Activated gamma-delta T cell (primary cell): ENCODE data around the gene COTL1.

ENCODE experiments used
- DNase-seq: peaks from one replicate; lab custom pipeline; 2025; lab: John Stamatoyannopoulos, UW
- total RNA-seq, 2 donors: gene quantifications; one replicate each; lab custom pipeline; 2026; lab: John Stamatoyannopoulos, UW

Gene COTL1, protein sequence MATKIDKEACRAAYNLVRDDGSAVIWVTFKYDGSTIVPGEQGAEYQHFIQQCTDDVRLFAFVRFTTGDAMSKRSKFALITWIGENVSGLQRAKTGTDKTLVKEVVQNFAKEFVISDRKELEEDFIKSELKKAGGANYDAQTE
- 59.3 to 101 reads per million in 2 donors for total RNA-seq

DNA sequence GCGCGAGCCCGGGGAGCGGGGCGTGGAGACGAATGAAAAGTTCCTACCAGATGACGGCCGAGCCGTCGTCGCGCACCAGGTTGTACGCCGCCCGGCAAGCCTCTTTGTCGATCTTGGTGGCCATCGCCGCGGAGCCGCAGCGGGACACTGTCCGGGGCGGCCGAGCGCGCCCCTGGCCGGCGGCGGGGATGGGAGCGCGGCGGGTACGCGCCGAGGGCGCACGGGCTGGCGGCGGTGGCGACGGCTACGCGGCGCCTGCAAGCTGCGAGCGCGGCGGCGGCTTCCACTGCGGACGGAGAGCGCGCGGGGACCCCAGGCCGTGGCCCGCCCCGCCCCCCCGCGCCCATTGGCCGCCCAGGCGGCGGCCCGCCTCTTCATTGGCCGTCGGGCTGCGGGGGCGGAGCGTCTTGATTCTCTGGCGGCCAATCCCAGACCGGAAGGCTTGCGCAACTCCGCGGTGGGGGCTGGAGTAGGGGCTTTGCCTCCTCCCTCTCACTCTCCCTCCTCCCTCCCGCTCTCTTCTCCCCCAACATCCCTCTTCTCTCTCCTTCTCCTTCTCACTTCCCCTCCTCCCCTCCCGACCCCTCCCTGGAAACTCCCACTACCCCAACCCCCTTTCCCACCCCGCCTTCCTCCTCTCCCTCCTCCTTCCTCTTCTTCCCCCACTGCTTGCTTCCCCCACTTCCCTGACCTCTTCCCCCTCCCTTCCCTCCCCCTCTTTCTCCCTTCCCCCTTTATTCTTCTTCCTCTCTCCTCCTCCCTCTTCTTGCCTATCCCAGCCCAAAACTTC is at the start of gene COTL1:
COTL1 (minus strand) TSS at position 288 of the 790 bp plus-strand sequence; CDS start at position 124, 164 bp downstream.
- peak; percentile 84 for DNase-seq

DNA sequence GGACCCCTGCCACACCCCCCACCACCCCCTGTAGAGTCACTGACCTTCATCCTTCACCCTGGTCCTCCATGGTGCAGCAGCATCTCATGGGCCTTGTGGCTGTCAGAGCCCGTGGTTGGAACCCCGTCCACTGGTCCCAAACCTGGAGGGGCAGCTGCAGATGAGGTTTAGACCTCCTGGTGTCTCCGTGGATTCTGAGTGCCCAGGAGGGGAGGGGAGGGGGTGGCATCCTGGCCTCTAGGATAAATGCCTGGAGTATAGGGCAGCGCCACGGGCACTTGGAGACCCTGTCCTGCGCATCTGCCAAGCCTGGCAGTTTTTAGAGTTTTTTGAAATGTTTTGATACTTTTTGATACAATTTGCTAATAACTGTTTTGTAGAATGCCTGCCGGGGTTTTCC is 48.0 kb upstream of the COTL1 start:
- no peak for DNase-seq

DNA sequence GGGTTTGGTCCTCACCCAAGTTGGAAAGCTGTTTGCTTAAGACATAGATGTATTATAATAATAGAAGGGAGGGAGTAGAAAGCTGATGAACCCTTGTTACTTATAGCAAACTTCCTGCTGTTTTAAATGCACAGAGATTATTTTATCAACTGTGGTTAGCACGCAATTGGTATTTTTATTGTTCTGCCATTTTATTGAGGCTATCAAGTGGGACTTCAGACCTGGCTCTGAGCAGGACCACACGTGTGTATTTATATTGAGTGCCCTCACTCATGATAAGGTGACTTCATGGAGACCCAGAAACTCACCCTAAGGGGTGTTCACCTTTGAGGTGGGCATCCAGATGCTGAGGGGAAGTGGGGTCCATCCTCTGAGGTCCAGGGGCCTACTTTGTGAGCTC is 47.5 kb upstream of the COTL1 start:
- no peak for DNase-seq

DNA sequence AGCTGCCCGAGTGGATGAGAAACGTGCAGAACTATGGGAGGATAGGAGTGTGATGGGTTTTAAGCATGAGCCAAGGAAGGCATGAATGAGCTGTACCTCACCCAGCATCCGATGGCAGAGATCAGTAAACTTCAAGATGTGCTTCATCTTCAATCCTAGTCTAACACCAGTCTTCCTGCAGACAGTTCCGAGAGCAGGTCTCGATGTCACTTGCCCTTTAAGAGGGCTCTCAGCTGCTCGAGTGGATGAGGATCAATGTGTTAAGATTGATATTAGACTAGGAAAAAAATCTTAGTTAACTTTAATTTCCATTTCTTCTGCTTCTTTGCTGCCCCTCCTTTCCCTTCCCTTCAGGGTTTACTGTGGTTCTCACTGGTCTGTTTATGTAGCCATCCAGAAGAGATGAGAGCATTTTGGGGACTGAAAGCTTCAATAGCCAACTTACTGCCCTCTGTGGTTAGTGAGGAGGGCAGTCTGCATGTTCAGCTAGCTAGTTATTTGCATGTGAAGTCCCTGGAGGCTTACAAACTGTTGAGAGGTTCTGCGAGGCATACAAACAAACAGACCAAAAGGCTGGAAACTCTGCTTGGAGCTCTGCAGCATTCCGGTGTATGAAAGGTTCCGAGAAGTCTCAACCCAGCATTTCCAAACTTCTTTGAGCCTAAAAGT is 45.7 kb upstream of the COTL1 start:
- no peak for DNase-seq

DNA sequence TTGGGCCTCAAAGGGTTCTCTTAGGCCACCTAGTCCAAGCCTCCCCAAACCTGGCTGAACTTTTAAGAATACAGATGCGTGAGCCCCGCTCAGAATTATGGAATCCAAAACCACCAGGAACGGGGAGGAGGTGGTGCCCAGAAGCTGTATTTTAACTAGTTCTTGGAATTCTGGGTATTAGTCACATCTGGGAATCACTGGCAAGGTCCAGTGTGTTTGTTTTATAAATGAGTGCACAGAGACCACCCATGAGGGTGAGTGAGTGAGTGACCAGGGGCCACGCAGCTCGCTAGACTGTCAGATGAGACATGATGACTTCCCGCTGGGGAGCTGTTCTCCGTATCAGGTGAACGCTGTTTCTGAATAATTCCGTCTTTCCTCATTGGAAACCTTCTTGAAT is 44.6 kb upstream of the COTL1 start:
- DNase-seq = no peak

DNA sequence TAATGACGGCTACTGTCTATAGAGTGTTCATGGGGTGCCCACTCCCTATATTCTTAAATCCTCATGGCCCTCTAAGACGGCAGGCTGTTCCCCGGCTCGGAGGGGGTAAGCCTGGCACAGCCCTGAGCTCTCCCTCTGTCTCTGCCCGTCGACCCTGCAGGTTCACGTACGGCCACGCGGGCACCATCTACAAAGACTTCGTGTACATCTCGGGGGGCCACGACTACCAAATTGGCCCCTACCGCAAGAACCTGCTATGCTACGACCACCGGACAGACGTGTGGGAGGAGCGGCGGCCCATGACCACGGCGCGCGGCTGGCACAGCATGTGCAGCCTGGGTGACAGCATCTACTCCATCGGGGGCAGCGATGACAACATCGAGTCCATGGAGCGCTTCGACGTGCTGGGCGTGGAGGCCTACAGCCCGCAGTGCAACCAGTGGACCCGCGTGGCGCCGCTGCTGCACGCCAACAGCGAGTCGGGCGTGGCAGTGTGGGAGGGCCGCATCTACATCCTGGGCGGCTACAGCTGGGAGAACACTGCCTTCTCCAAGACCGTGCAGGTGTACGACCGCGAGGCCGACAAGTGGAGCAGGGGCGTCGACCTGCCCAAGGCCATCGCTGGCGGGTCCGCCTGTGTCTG is 43.7 kb upstream of the COTL1 start:
- DNase-seq = no peak

DNA sequence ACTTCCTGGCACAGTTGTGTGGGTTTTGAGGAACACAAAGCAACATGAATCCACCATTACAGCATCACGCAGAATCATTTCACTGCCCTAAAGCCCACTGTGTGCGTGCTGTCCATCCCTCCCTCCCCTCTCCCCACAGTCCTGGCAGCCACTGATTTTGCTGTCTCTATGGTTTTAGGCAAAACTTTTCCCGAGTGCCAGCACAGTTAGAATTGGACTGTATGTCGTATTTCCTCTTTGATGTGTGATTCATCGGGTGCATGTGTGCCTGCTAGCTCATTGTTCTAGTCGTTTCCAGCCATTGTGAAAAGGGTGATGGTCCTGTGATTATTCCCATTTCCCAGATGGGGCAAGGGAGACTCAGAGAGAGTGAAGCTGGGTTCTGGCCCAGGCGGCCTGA is 43.1 kb upstream of the COTL1 start:
- no peak for DNase-seq

DNA sequence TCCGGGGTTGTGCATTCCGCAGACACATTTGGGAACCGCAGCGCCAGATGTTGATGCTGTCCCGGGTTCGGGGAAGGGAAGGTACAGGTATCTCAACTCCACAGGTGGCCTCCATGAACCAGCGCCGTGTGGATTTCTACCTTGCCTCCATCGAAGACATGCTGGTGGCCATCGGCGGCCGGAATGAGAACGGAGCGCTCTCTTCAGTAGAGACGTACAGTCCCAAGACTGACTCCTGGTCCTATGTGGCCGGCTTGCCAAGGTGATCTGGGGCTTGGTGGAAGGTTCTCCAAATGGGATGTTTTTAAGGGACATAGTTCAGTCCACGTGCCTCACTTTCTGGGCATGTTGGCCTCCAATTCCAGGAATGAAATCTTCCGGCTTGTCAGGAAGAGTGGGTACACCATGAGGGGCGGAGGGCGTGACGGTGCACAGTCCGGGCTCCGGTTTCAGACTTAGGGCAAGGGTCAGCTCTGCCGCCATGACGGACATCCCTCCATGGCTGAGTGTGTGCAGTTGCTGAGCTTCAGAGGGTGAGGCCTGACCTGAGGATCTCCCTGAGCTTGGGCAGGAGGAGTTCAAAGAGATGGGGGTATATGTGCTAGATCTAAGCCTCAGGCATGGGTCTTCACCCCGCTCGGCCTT is 41.9 kb upstream of the COTL1 start:
- DNase-seq = no peak

DNA sequence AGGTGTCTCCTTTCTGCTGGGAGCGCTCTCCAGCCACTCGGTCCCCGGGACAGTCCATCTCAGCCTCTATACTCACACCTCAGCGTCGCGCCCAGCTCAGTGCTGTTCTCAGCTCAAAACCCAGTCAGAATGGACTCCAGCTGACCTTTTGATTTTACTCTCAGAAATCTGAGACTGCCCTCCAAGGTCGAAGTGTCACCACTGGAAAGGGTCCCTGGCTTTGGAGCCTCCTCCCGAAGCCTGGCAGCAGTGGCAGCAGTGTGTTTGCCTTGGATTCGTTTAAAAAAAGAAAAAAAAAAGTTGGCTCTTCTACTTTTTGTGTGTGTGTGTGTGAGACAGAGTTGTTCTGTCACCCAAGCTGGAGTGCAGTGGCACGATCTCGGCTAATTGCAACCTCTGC is 40.8 kb upstream of the COTL1 start:
- no peak for DNase-seq

DNA sequence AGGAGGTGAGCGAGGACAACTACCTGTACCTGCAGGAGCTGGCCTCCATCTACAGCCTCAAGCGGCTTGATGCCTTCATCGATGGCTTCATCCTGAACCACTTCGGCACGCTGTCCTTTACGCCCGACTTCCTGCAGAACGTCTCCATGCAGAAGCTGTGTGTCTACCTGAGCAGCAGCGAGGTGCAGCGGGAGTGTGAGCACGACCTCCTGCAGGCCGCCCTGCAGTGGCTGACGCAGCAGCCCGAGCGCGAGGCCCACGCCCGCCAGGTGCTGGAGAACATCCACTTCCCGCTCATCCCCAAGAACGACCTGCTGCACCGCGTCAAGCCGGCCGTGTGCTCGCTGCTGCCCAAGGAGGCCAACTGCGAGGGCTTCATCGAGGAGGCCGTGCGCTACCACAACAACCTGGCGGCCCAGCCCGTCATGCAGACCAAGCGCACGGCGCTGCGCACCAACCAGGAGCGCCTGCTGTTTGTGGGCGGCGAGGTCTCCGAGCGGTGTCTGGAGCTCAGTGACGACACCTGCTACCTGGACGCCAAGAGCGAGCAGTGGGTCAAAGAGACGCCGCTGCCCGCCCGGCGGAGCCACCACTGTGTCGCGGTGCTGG is 39.5 kb upstream of the COTL1 start:
- no peak for DNase-seq

DNA sequence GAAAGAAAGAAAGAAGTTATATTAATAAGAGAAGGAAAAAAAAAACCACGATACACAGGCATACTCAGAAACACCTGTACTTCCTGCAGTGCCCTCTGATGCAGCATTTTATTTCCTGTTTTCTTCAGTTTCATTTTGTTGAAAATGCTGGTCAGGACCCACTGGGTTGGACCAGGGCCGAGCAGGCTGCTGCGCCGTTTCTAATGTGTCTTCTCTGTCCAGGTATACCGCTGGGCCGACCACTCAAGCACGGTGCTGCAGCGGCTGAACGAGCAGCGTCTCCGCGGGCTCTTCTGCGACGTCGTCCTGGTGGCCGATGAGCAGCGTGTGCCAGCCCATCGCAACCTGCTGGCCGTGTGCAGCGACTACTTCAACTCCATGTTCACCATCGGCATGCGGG is 38.8 kb upstream of the COTL1 start:
- no peak for DNase-seq

DNA sequence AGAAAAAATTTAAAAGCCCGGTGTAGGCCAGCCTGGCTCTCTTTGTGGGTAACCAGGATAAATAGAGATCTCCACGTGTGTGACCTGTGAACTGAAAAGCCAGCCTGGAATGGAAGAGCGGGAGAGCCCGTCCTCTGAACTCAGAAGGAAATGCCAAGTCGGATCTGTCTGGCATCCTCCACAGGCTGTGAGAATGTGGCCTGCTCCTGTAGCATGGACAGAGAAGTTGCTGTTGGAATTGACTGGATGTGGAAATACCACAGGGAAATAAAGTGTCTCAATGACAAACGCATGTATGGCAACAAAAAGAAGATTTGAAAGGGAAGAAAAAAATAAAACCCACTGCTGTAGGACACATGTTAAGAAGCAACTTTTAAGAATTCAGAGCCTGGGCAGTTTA is 37.1 kb upstream of the COTL1 start:
- DNase-seq = no peak

DNA sequence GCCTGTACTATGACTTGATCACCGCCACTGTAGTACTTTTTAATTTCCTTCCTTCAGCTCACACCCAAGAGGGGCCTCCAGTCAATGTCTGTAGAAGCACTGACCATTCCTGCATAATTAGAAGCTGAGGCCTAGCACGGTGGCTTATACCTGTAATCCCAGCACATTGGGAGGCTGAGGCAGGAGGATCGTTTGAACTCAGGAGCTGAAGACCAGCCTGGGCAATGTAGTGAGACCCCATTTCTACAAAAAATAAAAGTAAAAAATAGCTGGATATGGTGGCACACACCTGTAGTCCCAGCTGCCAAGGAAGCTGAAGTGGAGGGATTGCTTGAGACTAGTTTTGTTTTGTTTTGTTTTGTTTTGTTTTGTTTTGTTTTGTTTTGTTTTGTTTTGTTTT is 36.4 kb upstream of the COTL1 start:
- DNase-seq = no peak

DNA sequence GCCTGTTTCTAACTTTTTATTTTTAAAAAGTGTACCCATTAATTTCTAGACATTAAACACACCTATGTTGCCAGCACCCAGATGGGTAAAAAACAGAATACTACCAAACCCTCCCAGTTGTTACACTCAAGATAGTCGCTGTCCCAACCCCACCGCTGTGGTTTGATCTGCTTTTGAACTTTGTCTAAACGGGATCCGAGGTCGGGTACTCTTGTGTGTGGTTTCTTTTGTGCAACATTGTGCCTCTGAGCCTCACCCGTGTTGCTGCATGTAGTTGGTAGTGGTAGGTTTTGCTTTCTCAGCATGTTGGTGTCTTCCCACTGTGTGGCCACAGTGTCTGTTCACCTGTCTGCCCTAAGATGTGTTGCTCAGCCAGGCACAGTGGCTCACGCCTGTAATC is 34.7 kb upstream of the COTL1 start:
- no peak for DNase-seq

DNA sequence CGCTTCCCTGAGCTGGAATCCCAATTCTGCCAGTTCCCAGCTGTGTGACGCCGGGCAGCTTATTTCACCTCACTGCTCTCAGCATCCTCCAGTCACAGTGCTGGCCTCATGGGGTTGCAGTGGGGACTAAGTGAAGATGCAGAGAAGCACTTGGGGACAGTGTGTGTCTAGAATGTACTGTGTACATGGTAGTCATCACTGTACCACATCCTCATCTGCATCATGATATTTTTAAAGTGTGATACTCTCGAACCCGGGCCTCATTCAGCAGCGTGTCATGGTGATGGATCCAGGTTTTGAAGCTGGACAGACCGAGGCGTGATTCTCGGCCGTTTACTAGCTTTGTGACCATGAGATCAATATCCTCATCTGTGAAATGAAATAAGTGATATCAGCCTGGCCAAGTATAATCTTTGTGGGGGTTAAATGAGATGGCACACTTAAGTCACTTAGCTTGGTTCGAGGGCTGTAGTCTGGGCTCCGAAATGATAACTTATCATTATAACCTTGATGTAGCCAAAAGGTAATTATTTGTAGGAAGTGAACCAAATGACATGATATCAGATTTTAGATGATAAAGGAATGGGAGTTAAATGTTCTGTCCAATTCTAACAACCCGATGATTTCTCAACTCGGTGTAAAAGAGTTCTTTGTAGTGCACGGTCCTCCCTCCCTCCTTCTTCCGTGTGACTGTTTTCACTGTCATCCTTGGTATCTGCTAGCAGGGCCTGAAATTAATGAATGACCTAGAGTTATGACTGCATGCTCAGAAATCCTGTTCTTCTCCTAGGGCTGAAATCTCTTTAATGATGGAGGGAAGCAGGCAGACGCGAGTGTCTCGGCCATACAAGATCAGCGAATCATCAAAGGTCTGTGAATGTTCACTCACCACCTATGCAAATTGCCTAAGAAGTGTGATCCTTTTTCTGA is 32.4 kb upstream of the COTL1 start:
- no peak for DNase-seq

DNA sequence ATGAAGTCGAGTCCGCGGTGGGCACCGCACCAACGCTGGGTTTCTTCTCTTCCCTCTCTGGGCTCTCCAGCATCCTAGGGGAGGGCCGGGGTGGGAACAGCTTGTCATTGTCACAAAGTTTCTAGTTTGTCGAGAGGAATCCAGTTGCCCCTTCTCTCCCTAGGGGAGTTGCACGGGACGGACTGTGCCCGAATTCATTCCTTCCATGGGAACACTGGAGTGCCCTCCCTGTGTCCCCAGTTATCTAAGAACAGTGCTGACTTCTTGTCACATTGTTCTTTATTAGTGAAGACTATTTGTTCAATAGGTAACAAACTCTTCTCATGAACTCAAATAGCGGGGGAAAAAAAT is 31.6 kb upstream of the COTL1 start:
- DNase-seq = no peak

DNA sequence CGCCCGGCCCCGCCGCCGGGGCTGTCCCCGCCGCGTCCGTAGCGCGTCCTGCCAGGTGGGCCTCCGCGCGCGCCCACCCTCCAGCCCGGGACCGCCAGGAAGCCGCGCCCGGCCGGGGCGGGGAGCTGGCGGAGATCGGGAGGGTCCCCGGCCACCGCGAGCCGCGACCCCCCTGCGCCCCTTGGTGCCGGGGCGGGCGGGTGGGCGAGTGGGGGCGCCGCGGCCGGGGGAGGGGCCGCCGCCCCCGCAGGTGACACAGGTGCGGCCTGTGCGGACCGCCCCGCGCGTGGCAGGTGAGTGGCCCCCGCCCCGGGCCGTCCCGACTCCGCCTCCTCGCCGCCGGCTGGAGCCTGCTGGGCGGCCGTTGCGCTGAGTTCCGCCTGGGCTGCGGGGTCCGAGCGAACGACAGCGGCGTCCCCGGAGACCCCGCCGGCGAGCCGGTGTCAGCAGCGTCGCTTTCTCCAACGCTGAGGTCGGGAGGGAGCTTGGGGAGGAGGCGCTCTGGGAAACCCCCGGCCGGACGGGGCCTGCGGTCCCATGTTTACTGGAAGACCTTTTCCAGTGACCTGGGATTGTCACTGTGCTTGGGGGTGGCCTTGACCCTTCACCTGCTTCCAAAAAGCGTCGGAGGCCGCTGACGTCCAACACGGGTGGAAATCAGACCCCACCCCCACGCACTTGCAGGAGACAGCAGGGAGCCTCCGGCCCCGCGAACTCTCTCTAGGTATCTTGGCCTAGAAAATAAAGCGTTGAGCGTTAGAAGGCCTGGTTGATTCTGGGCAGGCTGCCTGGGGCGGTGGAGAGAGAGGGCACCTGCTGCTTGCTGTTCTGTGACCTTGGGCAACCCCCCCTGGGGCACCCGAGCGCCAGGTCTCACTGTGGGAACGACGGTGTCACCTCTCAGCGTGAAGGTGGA is 31.0 kb upstream of the COTL1 start:
- peak; percentile 34 for DNase-seq

DNA sequence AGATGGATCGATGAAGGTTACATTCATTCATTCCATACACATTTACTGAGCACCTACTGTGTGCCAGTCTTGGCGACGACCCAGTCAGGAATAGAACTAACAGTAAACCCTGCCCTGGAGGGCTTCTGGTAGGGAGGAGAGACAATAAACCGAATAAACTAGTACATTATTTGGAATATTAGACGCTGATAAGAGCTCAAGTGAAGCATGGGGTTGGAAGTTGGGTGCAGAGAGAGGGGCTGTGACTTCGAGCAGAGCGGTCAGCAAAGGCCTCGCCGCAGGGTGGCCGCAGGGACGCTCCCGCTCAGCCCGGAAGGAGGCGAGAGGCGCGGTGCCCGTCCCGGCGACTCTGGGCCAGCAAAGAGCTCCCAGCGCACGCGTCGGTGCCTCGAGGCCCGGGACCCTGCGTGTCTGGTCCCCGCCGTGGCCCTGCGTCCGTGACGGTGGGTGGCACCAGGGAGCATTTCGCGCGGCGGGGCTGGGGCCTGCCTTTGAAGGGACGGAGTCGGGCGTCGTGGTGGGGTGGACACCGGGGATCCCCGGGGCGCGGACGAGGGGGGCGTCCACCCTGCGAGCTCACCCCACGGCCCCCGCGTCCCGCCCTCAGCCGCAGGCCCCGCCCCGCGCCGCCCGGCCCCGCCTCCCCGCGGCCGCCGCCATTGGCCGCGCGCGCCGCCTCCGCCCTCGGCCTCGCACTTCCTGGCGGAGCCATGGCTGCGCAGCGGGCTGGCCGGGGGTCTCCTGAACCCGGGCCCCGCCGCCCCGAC is 30.1 kb upstream of the COTL1 start, which contains the start of gene KLHL36:
KLHL36 (plus strand) TSS at position 684 of the 767 bp plus-strand sequence. CDS start 2,357 bp downstream, outside the sequence.
- DNase-seq = peak; percentile 67

DNA sequence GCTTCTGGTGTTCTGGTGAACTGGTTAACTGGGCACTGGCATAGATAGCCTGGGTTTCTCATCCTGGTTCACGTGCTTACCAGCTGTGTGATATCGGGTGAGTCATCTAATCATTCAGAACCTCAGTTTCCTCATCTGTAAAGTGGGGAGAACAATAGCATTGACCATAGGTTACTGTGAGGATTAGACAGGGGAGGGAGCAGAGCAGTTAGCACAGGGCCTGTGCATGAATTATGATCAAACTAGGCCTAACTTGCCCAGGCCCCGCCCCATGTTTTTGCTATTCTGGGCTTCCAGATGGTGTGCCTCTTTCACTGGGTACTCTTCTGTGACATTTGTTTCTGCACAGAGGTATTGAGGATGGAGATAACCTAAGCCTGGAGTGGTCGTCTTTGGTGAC is 25.8 kb upstream of the COTL1 start:
- no peak for DNase-seq
